GM12878 (cell line): Measurements from ENCODE around the gene PDCD6IP. TPM values are rescaled to one million over a fixed set of nuclear protein-coding genes. Genes with fewer than 3 reads are reported as not detected.

Source experiments
- EP300 ChIP-seq, 2 experiments: fragments of 150-350 bp in 1 of 2; IDR thresholded peaks; 2 replicates each; pipeline ENCODE4 v1.6.1; 2011 to 2012; ENCODE audit warnings: low read depth in 2 of 2, low read length in 2 of 2, borderline replicate concordance in 1 of 2, improper control_type of control experiment in 1 of 2, inconsistent platforms in 1 of 2; ENCODE audit not compliant: control insufficient read depth in 1 of 2
- HSF1 ChIP-seq: fragments of 150-350 bp; IDR thresholded peaks from 2 replicates; pipeline ENCODE4 v1.6.1; 2014; ENCODE audit warnings: mild to moderate bottlenecking, low read depth, low read length
- IRF3 ChIP-seq: fragments of 450-650 bp; IDR thresholded peaks from 2 replicates; pipeline ENCODE4 v1.6.1; 2014; ENCODE audit warnings: mild to moderate bottlenecking
- KLF5 ChIP-seq: fragments of 450-650 bp; IDR thresholded peaks from 2 replicates; pipeline ENCODE4 v1.6.1; 2014; ENCODE audit warnings: mild to moderate bottlenecking; ENCODE audit not compliant: partially characterized antibody
- NFYB ChIP-seq: IDR thresholded peaks from 2 replicates; pipeline ENCODE4 v1.6.1; 2011; ENCODE audit warnings: low read depth, mild to moderate bottlenecking, low read length, improper control_type of control experiment, moderate library complexity; ENCODE audit not compliant: insufficient read depth
- SMAD5 ChIP-seq: IDR thresholded peaks from 2 replicates; pipeline ENCODE4 v1.6.1; 2016; ENCODE audit warnings: antibody characterized with exemption, low read depth
- SUZ12 ChIP-seq: fragments of 200-600 bp; sonication (generic); IDR thresholded peaks from one replicate; pipeline ENCODE4 v1.6.1; 2018; ENCODE audit warnings: antibody characterized with exemption, mild to moderate bottlenecking; ENCODE audit not compliant: unreplicated experiment
- YBX1 ChIP-seq: fragments of 450-650 bp; IDR thresholded peaks from 2 replicates; pipeline ENCODE4 v1.6.1; 2016; ENCODE audit warnings: antibody characterized with exemption
- polyA plus RNA-seq, 11 experiments: library from polyadenylated mRNA; depleted of rRNA in 4 of 11; unstranded in 6 of 11; stranded (reverse) in 5 of 11; fragments of >200 nt; fragmentation: Nextera tagmentation in 4 of 11; fragmentation: Illumina TruSeq in 1 of 11; extraction: Ambion mirVana in 4 of 11; extraction: Trizol in 1 of 11; gene quantifications; 1 replicate in 1 of 11; 2 replicates in 10 of 11; pipeline versions ENCODE4 v1.2.1 to v1.2.3, GENCODE V29; 2011 to 2016; ENCODE audit warnings: inconsistent platforms in 2 of 11, missing spikeins in 2 of 11, low read depth in 1 of 11
- total RNA-seq, 4 experiments: library from RNA; depleted of rRNA in 3 of 4; stranded (reverse); fragments of >200 nt in 3 of 4; fragmentation: Illumina TruSeq in 1 of 4; extraction: Trizol in 1 of 4; gene quantifications; 2 replicates each; pipeline versions ENCODE4 v1.2.1 to v1.2.3, GENCODE V29; 2013 to 2021

The PDCD6IP gene
- total and polyA plus RNA-seq, 10 of the 15 experiments (the other 5 are each of a cell fraction or from before 2014, with no cell fraction given), result 16.0 to 169 (median 81.2) TPM

DNA sequence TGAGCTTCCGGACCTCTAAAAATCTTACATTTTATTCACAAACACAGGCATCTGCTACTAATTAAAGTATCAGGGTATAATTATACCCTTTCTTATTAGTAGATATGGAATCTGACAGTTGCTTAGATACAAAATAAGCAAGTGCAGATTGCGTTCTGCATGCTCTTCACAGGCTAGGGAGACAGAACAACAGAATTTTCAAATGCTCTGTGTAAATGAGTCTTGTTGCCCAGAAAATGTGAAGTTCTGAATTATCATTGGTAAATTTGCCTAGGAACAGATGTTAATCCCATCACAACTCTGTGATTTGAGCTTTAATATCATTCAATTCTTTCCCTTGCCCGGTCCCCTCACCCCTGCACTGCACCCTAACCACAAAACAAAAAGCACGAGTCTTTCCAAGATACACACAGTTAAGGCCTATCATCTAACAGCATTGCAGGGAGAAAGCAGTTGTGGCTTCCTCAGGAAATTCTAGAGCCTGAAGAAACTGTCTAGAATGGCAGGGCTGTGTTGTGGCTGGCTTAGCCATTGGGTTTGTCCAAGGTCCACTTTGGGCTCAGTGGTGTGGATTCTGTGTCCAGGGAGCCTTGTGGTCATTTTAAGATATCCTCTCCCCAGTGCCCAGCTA is 119.8 kb downstream of the PDCD6IP start (continued):
- TF ChIP-seq HSF1 (no peak), YBX1 (no peak), KLF5 (no peak), SUZ12 (no peak), NFYB (no peak), IRF3 (no peak), SMAD5 (no peak), EP300 (IDR thresholded peaks at IDR 0.05; ENCODE audit: borderline replicate concordance in 1 of 2, control insufficient read depth in 1 of 2, low read depth in 2 of 2, low read length in 2 of 2) (no peak)

Other genes with a start within 250 kb of the PDCD6IP start
- 31.8 and 35.0 TPM in 2 replicates for gene CLASP2, start 80.4 kb upstream of the PDCD6IP start, total RNA-seq (2014; rRNA removed)
- gene CLASP2, start 80.4 kb upstream of the PDCD6IP start, total RNA-seq (2014; rRNA removed; fragmentation: Illumina TruSeq; extraction: Trizol), result 27.7 and 28.4 TPM in 2 replicates
- gene CLASP2, start 80.4 kb upstream of the PDCD6IP start, total RNA-seq (2021), result 31.7 and 37.6 TPM in 2 replicates
- gene CLASP2, start 80.4 kb upstream of the PDCD6IP start, polyA plus RNA-seq (2011; rRNA removed), result 38.3 and 41.6 TPM in 2 replicates
- gene CLASP2, start 80.4 kb upstream of the PDCD6IP start, polyA plus RNA-seq (2014; fragmentation: Illumina TruSeq; extraction: Trizol), result 25.9 and 26.6 TPM in 2 replicates
- gene CLASP2, start 80.4 kb upstream of the PDCD6IP start, polyA plus RNA-seq (2014; fragmentation: Nextera tagmentation; extraction: Ambion mirVana), result 1 to 10 TPM; 4.0 to 5.3 TPM
- 16.0 and 18.9 TPM in 2 replicates for gene CLASP2, start 80.4 kb upstream of the PDCD6IP start, polyA plus RNA-seq (2014; rRNA removed)
- 10 to 100 TPM; 24.0 to 29.4 TPM for gene CLASP2, start 80.4 kb upstream of the PDCD6IP start, polyA plus RNA-seq (2016; fragmentation: Nextera tagmentation; extraction: Ambion mirVana)